Measurements from ENCODE around the gene NUDT4B. TPM values are rescaled to one million over a fixed set of nuclear protein-coding genes. Genes with fewer than 3 reads are reported as not detected.
"Not testable (repeated sequence)": the region's sequence is repeated elsewhere in the genome, so short reads cannot be mapped to it uniquely, and the experiment has no call there.

Gene NUDT4B
- total RNA-seq: 0.36 and 1.4 TPM in 2 replicates

DNA sequence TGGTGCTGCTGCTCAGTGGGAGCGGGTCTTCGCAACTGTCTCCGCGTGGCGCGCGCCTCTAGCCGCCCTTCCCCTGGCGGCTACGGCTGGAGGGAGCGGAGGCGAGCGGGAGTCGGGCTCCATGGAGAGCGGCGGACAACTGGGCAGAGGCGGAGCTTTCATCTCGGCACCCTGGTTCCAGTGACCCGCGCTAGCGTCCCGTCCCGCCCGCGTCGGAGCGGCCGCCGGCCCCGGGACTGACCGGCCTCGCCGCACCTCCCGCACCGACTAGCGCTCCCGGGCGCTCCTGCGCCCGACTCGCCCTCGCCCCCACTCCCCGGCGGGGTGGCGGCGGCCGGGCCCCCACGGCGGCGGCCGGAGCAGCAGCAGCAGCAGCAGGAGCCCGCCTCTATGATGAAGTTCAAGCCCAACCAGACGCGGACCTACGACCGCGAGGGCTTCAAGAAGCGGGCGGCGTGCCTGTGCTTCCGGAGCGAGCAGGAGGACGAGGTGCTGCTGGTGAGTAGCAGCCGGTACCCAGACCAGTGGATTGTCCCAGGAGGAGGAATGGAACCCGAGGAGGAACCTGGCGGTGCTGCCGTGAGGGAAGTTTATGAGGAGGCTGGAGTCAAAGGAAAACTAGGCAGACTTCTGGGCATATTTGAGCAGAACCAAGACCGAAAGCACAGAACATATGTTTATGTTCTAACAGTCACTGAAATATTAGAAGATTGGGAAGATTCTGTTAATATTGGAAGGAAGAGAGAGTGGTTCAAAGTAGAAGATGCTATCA lies at the start of gene NUDT4B:
NUDT4B (plus strand) TSS at position 212 of the 772 bp plus-strand sequence; CDS start at position 391, 179 bp downstream.
- intact Hi-C loops (cut with micrococcal nuclease): not testable (repeated sequence)

DNA sequence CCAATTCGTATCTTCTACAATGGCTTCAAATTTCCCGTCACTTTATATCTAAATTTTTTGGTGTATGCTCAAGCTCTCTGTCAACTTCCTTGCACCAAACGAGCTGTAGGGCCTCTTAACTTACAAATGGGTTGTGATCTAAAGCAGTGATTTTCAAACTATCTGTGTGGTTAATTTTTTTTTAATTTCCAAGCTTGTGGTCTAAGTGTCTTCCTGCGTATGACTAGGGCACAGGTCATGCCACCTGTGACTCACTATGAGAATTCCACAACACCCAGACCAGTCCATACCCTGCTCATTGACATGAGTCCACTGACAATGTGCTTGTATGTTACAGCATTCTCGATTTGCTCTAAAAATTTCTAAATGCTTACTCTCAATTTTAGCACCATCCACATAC lies 49.2 kb upstream of the NUDT4B start:
- intact Hi-C loops (cut with micrococcal nuclease): not testable (repeated sequence)

DNA sequence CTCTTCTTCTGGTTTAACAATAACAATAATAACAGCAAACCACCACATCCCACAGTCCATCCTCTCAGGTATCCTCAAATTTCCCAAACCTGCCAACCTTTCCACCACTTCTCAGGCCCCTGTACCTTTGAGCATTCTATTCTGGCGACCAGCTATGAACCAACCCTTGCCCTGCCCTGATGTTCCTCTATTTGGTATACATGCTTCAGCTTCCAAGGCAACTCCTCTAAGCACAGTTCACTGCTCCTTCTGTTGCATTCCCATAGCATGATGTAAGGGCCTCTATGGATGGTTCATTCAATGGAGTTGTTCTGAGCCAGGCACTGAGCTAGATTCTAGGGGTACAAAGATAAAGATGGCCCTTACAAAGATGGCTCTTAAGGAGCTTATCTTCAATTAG lies 46.3 kb upstream of the NUDT4B start:
- intact Hi-C loops (cut with micrococcal nuclease): not testable (repeated sequence)

DNA sequence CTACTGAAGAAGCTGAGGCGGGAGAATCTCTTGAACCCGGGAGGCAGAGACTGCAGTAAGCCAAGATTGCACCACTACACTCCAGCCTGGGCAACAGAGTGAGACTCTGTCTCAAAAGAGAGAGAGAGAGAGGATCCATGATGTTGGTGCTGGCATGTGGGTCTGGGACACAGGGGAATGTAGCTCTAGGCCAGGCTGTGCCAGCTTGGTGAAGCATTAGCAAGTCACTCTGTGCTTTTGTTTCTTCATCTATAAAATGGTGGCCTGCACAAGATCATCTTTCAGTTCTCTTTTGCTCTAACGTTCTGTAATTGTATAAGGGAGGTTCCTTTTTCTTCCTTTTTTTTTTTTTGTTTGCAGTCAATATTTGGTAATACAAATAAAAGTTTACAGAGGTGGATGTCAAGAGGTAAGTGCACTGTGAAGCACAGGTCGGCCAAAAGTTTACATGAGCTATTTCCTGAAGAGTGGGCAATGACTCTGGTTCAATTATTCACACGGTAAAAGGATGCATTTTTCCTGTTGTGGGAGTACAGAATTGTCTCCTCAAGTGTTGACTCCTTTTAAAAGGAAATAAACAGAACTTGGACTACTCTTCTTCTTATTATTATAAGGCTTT lies 44.5 kb upstream of the NUDT4B start:
- intact Hi-C loops (cut with micrococcal nuclease): not testable (repeated sequence)

DNA sequence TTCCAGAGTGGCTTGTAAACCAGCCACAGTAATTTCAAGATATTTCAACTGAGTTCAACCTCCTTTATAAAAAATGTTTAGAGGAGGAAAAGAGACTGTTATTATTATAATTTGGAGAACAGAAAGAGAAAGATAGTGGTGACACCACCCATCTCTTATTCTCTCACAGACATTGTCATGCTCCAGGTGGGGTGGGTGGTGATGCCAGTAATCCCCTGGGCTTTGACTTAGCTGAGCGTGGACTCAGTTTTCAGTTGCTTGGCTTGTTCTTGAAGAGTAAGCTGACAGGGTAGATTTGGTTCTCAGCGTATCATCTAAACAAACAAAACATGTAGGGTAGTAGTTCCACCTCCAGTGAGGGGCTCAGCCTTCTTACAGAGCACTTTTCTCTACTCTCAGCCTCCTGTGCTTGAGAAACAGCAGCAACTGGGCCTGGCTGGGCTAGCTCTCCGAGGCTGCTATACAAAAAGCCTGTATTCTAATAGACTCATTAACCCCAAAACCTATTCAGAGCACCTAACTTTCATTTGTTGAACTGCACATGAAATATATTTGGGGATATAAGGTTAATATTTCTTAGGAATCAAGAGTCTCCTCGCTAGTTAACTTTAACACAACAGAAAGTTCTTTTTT lies 43.1 kb upstream of the NUDT4B start:
- intact Hi-C loops (cut with micrococcal nuclease): not testable (repeated sequence)

DNA sequence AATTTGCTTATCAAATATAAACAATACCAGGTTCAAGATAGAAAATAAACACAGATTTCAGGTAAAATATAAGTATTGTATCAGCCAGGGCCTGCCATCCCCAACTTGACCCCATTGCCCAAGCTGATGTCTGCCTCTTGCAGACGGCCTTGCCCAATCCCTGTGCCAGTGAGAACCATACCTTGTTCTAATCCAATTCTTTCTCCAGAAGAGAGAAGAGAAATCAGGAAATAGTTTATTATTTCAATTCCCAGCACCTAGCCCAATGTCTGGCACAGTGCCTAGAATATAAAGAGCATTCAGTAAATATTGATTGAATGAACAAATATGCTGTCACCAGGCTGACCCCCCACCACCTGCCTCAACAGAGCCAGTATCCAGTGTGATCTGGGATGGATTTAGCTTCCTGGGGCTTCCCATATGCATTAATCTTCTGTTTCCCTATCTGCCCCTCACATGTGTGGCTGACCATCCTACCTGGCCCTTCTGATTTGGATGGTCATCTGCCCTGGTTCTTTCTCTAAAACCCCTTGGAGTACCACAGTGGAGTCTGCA lies 39.7 kb upstream of the NUDT4B start:
- intact Hi-C loops (cut with micrococcal nuclease): not testable (repeated sequence)

DNA sequence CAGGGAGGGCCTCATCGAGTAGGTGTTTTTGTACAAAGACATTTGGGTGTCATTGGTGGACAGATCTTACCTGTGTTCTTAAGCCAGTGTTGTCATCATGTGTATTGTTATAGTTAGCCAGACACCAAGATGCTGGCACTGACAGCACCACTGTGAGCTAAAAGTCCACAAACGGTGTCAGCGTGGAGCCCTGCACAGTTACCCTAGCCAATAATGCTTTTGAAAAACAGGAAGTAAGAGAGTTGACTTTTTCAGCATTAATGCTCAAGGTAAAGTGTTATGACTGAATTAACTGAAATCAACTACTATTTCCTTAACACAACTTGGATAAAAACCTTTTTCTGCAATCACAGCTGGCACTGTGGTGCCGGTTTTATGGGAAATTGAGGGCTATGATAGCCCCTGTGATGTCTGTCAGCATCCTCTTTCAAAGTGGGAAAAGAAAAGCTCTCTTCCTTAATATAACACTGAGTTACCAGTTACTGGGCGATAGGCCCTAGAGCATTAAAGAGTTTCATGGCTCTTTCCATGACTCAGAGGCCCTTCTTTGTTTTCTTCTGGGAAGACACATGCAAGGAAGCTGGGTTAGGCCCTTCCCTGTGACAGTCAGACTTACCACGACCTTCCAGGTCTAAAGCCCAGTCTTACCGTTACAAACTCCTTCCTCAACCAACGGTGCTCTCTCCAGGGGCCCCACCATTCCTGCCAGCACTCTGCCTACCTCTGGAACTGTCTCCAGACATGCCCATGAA lies 37.6 kb upstream of the NUDT4B start:
- intact Hi-C loops (cut with micrococcal nuclease): not testable (repeated sequence)

DNA sequence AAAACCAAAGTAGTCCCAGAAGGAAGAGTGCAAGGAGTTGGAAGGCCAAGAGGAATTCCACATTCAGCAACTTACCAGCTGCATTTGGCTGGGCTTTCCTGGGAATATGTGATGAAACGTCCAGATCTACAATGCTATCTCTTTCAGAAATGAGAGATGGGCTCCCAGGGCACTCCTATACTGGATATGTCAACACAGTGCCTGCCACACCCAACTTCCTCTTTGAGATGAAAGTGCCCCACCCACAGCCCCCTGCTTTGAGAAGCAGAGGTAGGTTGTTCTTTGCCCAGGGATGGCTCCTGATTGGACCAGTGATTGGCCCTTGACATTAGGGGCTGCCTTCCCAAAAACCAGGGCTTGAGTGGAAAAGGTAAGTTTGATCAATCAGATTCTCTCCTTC lies 36.2 kb upstream of the NUDT4B start:
- intact Hi-C loops (cut with micrococcal nuclease): not testable (repeated sequence)

DNA sequence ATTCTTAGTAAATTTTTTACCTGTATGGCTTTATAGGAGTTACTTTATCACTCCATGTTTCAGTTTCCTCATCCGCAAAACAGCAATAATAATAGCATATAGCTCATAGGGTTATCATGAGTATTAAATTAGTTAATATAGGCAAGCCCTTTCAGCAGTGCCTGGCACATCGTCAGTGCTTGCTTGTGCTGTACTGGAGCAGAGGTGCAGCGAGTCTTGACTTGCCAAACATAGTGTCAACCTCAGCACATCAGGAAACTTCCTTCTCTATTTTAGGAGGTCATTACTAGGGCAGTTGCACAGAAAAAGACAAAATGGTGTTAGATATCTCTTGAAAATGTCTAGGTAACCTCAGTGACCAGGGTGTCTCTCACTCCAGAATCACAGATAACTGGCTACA lies 33.1 kb upstream of the NUDT4B start:
- intact Hi-C loops (cut with micrococcal nuclease): not testable (repeated sequence)

DNA sequence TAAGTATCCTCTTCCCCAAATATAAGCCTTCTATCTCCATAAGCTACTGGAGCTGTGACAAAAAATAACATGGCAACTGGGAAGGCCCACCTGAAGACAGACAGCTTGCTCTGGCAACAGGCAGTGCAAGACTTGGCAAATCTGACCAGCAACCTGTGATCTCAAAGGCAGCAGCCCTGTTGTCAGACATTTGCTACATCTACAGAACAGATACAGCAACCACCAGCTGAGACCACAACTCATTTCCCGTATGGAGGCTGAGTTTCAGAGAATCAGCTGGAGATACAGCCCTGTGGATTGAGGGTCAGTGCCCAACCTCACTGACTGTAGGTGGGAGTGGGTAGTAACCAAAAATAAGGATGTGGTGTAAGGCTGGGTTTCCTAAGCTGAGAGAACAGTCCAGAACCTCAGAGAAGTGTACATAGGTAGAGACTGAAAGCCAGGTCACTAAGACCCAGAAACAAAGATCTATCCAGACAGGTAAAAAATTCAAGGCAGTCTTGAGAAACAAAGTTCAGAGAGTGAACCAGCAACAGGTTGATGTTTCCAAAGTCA lies 31.5 kb upstream of the NUDT4B start:
- intact Hi-C loops (cut with micrococcal nuclease): not testable (repeated sequence)

DNA sequence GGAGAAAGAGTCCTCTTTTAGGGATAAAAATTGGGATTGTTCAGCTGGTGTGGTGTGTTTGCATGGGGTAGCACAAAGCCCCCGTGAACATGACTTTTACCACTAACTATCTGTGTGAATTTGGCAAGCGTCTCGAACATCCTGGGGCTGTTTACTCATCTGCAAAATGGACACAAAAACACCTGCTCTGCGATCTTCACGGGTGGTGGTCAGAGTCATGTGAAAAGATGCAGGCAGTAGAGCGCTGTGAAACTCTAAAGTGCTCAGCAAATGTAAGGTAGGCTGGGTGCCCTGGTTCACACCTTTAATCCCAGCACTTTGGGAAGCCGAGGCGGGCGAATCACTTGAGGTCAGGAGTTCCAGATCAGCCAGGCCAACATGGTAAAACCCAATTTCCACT lies 27.7 kb upstream of the NUDT4B start:
- intact Hi-C loops (cut with micrococcal nuclease): not testable (repeated sequence)

DNA sequence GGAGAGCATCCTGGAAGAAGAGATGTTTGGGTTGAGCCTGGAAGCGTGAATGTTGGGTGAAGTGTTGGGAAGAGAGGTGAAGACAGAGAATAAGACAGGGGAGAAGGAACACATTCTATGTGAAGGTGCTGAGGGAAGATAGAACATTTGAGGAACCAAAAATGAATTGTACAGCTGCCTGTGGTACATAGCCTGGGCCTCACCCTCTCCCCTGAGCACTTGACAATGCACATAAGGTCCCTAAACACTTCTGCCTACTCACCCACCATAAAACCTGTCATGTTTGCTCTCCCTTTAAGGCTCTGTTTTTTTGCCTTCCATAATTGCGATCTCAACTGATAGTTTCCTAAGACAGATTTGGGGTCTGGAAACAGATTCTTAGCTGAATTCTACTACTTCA lies 25.8 kb upstream of the NUDT4B start:
- intact Hi-C loops (cut with micrococcal nuclease): not testable (repeated sequence)

DNA sequence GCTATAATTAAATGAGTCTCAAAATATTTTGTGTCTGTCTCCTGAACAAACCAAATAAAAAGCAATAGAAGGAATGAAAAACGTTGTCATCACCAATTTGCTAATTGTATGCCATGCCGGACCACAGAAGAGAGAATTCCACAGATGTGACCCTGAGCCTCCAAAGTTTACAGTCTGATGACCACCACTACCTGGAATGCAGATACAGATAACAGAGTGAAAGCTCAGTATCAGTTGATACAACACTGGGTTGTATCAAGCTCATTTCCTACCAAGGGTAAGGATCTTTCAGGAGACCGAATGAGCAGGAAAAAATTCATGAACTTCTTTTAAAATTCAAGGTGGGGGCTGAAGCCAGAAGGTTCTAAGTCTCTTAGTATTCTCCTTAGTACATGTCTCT lies 25.1 kb upstream of the NUDT4B start:
- intact Hi-C loops (cut with micrococcal nuclease): not testable (repeated sequence)

DNA sequence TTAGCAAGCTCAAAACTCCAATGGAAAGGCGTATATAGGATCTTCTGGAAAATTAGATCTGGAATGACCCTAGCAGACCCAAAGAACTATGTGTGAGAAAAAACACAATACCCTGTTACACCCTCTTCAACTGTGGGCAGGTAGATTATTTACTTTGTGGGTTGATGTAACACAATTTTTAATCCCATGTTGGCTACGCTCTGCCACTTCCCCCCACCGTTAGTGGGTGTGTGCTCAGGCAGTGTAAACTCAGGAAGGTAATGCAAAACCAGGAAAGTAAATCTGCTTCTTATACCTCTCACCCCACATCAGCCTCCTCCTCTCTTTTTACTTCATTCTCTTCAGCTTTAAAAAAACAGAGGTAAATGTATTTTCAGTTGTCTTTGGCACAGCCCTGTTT lies 23.7 kb upstream of the NUDT4B start:
- intact Hi-C loops (cut with micrococcal nuclease): not testable (repeated sequence)

DNA sequence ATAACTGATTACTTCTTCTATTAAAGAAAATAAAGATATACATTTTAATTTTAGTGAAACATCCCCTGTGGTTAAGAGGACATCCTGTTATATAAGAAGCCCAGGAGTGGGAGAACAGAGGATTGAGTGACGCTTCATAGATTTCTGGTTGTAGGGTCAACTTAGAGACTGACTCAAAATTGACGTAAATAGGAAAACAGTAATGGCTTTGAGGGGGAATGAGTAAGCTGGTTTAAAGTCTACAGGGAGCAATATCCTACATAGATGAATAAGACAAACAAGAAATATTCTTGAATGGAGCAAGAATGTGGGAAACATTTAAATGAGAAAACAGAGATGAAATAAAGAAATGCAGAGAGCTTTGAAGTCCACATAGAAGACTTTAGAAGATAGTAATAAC lies 20.7 kb upstream of the NUDT4B start:
- intact Hi-C loops (cut with micrococcal nuclease): not testable (repeated sequence)

DNA sequence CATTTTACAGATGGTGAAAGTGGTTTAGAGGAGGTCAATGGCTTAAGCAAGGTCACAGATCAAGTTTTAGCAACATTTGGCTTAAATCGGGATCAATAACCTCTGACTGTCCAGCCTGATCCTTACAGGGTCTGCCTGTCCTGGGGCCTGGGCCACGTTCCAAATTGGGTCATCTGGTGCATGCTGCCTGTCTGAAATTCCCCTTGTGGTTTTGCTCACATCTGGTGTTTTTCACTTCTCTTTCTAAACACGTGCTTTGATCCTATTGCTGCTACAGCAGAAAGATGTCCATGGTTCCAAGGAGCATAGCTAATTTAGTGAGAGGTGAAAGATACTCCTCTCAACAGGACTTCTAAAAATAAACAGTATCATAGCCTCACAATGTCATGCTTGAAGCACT lies 19.4 kb upstream of the NUDT4B start:
- intact Hi-C loops (cut with micrococcal nuclease): not testable (repeated sequence)

DNA sequence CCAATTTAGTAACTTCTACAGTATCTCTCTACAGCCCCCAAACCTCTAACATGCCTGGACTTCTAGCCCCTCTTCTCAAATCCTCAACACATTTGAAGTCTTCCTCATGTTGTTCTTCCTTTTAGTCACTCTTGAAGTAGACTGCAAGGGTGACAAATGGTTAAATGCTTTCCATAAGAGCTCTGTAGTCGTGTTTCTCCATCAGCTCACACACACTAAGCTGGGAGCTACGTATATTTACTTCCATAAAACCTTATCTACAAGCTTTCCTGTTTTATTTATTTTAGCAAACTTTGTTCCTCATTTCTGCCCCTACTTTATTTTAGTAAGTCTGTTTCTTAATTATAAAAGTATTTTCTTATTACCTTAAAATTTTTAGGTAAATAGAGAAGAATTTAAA lies 19.0 kb upstream of the NUDT4B start:
- intact Hi-C loops (cut with micrococcal nuclease): not testable (repeated sequence)

DNA sequence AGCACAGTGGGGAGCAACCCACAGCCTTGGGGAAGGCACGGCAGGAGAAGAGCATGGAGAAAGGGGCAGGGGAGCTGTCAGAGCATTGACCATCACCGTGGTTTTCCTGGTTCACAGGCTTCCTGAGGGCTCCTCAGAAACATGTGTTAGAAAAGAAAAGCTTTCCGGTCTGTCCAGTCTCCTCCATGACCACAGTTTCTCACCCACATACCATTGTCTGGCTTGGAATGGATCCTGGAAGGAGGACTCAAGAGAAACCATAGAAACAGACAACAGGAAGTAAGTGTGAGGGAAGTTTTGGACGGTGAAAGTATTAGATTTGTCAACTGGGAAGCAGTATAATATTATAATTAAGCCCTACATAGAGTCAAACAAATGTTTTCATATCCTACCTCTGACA lies 16.3 kb upstream of the NUDT4B start:
- intact Hi-C loops (cut with micrococcal nuclease): not testable (repeated sequence)

DNA sequence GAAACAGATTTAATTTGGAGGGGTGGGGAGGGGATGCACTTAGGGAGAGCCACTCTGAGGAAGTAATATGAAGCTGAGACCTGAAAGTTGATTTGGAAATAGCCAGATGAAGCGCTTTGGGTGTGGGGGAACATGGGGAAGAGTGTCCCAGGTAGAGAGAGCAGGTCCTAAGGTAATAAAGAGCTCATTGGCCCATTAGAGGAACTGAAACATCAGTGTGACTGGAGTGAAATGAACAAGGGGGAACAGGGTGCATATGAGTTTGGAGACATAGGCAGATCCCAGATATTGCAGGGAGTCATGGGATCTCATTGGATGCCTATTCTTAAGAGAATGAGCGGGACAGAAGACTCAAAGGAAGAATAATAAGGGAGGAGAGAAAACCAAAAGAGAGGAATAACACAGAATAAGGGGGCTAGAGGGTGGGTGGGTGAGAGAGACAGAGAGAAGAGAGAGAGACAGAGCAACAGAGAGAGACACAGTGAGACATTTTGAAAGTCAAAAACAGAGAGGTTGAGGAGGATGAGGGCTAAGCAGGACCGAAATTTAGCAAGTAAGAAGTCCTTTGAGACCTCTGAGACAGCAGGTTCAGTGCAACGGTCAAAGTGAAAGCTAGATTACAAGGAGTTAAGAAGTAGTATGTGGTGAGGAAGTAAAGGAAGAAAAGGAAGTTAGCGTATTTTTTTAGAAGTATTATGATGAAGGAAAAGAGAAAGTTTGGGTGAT lies 14.8 kb upstream of the NUDT4B start:
- intact Hi-C loops (cut with micrococcal nuclease): not testable (repeated sequence)

DNA sequence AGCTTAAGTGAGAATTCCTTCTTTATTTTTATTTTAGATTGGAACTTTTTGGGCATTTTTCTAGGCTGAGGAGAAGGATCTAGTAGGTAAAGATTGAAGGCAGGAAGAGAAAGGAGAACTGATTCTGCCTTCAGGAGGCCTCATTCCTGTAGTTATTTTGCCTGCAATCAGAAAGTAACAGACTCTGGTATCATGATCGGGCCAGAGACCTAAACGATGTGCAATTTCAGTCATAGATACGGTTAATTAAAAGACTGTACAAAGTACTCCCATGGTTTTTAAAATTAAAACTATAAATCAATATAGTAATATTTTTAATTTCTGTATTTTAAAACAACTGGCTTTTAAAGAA lies 14.3 kb upstream of the NUDT4B start:
- intact Hi-C loops (cut with micrococcal nuclease): not testable (repeated sequence)

DNA sequence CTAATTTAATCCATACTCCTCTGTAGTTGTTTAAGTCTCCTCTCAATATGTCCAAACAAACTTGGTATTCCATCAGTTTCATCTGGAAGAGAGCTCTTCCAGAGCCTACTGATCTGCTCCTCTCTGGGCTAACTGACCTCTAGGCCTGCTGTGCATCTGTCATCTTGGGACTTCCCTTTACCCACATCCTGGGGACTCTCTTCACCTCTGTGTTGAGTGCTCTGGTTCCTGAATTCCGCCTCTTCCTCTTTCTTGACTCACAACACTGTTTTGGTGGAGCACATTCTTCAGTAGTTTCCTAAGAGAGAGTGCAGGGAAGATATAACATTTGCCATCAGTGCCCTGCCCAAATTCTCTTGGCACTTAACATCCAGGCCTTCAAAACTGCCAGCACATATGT lies 13.0 kb upstream of the NUDT4B start:
- intact Hi-C loops (cut with micrococcal nuclease): not testable (repeated sequence)
